Ecto neural progenitor cell (in vitro differentiated cells): ENCODE results near the gene CD83.
"Not testable (repeated sequence)": the region's sequence is repeated elsewhere in the genome, so short reads cannot be mapped to it uniquely, and the experiment has no call there.

Experiments used
- DNase-seq: peaks from one replicate; pipeline ENCODE4 v3.0.0-alpha.2; 2018; ENCODE audit warnings: low spot score

CD83 gene

GRCh38 chr6:14149053-14149738, 31.6 kb downstream of the CD83 start:
- DNase-seq = no peak

- no peak for DNase-seq
Observed at GRCh38 chr6:14149739-14150130, 32.2 kb downstream of the CD83 start.

GRCh38 chr6:14151300-14151699, 33.7 kb downstream of the CD83 start:
- not testable (repeated sequence) for DNase-seq

GRCh38 chr6:14151773-14152172, 34.2 kb downstream of the CD83 start:
- no peak for DNase-seq

GRCh38 chr6:14153228-14153627, 35.7 kb downstream of the CD83 start:
- no peak for DNase-seq

GRCh38 chr6:14159090-14159489, 41.5 kb downstream of the CD83 start:
- DNase-seq = no peak

- no peak for DNase-seq
Observed at GRCh38 chr6:14162826-14163225, 45.3 kb downstream of the CD83 start.

- no peak for DNase-seq
Observed at GRCh38 chr6:14165091-14165490, 47.5 kb downstream of the CD83 start.

GRCh38 chr6:14166839-14167238, 49.3 kb downstream of the CD83 start:
- no peak for DNase-seq

- DNase-seq = no peak
Observed at GRCh38 chr6:14170128-14170527, 52.6 kb downstream of the CD83 start.

- no peak for DNase-seq
Observed at GRCh38 chr6:14172562-14172961, 55.0 kb downstream of the CD83 start.

GRCh38 chr6:14174226-14174625, 56.7 kb downstream of the CD83 start:
- no peak for DNase-seq

GRCh38 chr6:14174996-14175395, 57.4 kb downstream of the CD83 start:
- no peak for DNase-seq

GRCh38 chr6:14176429-14176828, 58.9 kb downstream of the CD83 start:
- no peak for DNase-seq

- DNase-seq = no peak
Observed at GRCh38 chr6:14177413-14178082, 60.0 kb downstream of the CD83 start.

GRCh38 chr6:14178083-14178445, 60.5 kb downstream of the CD83 start:
- no peak for DNase-seq

- no peak for DNase-seq
Observed at GRCh38 chr6:14180609-14181008, 63.0 kb downstream of the CD83 start.

- no peak for DNase-seq
Observed at GRCh38 chr6:14182916-14183315, 65.3 kb downstream of the CD83 start.
